ENCODE measurements around the gene GPR153. TPM values are rescaled to one million over a fixed set of nuclear protein-coding genes. Genes with fewer than 3 reads are reported as not detected.

The GPR153 gene
- total RNA-seq, 3 donors from 2014 or later (not counting 1 experiment from before 2014, with no cell fraction given), result 8.5 to 9.7 (median 8.7) TPM

- Mint-ChIP-seq H3K27me3 (ENCODE audit: low read depth in 2 of 2) (no peaks in the 10 kb centered on the region), H3K4me1 (peaks cover 0 to 11% of the 10 kb centered on the region in 2 donors), H3K27ac (no peak overlapping the region), H3K36me3 (no peaks in the 10 kb centered on the region), H3K4me3 (peak overlapping the region; percentile 76), H3K9me3 (no peaks in the 10 kb centered on the region)
- no peak overlapping the region for H3K27ac ChIP-seq (ENCODE audit: low read length)
- DNase-seq (peak in 1 of 2 donors; percentile 18), ATAC-seq (no peak)
- 14% methylated on average over 15 of the region's 15 CpGs for WGBS (ENCODE audit: insufficient coverage)
- TF ChIP-seq CTCF (IDR thresholded peaks at IDR 0.05), result no peak
- H3K9me3 ChIP-seq (ENCODE audit: control insufficient read depth, insufficient read depth, low read length), result no peaks in the 10 kb centered on the region
- intact Hi-C loops (cut with micrococcal nuclease), result no loop called here
- no peak overlapping the region for H3K4me3 ChIP-seq (ENCODE audit: low read length)
- peaks cover 21% of the 10 kb centered on the region for H3K4me1 ChIP-seq (ENCODE audit: control insufficient read depth, insufficient read depth, low read length)
- peaks cover 2% of the 10 kb centered on the region for H3K27me3 ChIP-seq (ENCODE audit: control insufficient read depth, insufficient read depth, low read length)
- no peaks in the 10 kb centered on the region for H3K36me3 ChIP-seq (ENCODE audit: control insufficient read depth, insufficient read depth, low read length)
Observed at GRCh38 chr1:6261615-6261995, 707 bp upstream of the GPR153 start.

GRCh38 chr1:6260433-6260934, 414 bp downstream of the GPR153 start:
- Mint-ChIP-seq H3K27me3 (ENCODE audit: low read depth in 2 of 2) (no peaks in the 10 kb centered on the region), H3K36me3 (no peaks in the 10 kb centered on the region), H3K9me3 (no peaks in the 10 kb centered on the region), H3K4me3 (no peak overlapping the region), H3K4me1 (peaks cover 0 to 11% of the 10 kb centered on the region in 2 donors), H3K27ac (no peak overlapping the region)
- Histone ChIP-seq H3K27ac (ENCODE audit: low read length) (no peak overlapping the region), H3K9me3 (ENCODE audit: control insufficient read depth, insufficient read depth, low read length) (no peaks in the 10 kb centered on the region), H3K4me3 (ENCODE audit: low read length) (peak overlapping the region; percentile 53), H3K36me3 (ENCODE audit: control insufficient read depth, insufficient read depth, low read length) (no peaks in the 10 kb centered on the region), H3K27me3 (ENCODE audit: control insufficient read depth, insufficient read depth, low read length) (peaks cover 2% of the 10 kb centered on the region), H3K4me1 (ENCODE audit: control insufficient read depth, insufficient read depth, low read length) (peaks cover 21% of the 10 kb centered on the region)
- TF ChIP-seq CTCF (IDR thresholded peaks at IDR 0.05), result no peak
- peak; percentile 26 to 47 for DNase-seq
- ATAC-seq, result peak; percentile 33 to 59 (median 55)
- WGBS (ENCODE audit: insufficient coverage), result under 1% methylated on average over 61 of the region's 61 CpGs
- intact Hi-C loops (cut with micrococcal nuclease), result loop anchor here (1.0 kb wide), 1 partner anchor 34 kb away; no protein-coding TSS in a partner anchor

- H3K4me1 Mint-ChIP-seq, result peaks cover 0 to 11% of the 10 kb centered on the region in 2 donors
- WGBS (ENCODE audit: insufficient coverage), result 9% methylated on average over 41 of the region's 46 CpGs
Observed at GRCh38 chr1:6259491-6260362, 1.2 kb downstream of the GPR153 start.

More at GRCh38 chr1:6259491-6260362, 1.2 kb downstream of the GPR153 start:
- TF ChIP-seq CTCF (IDR thresholded peaks at IDR 0.05), result no peak
- peak overlapping the region; percentile 53 for H3K4me3 ChIP-seq (ENCODE audit: low read length)
- H3K4me3 Mint-ChIP-seq, result peak overlapping the region; percentile 66
- intact Hi-C loops (cut with micrococcal nuclease), result loop anchor here (1.0 kb wide), 1 partner anchor 35 kb away; no protein-coding TSS in a partner anchor
- peak overlapping the region in 1 of 2 donors; percentile 54 for H3K27ac Mint-ChIP-seq
- H3K36me3 ChIP-seq (ENCODE audit: control insufficient read depth, insufficient read depth, low read length), result no peaks in the 10 kb centered on the region
- peak; percentile 77 to 81 (median 77) for ATAC-seq
- peaks cover 2% of the 10 kb centered on the region for H3K27me3 ChIP-seq (ENCODE audit: control insufficient read depth, insufficient read depth, low read length)
- H3K9me3 Mint-ChIP-seq, result no peaks in the 10 kb centered on the region
- H3K9me3 ChIP-seq (ENCODE audit: control insufficient read depth, insufficient read depth, low read length), result no peaks in the 10 kb centered on the region
- H3K27ac ChIP-seq (ENCODE audit: low read length), result no peak overlapping the region
- peak; percentile 80 to 89 for DNase-seq
- H3K27me3 Mint-ChIP-seq (ENCODE audit: low read depth in 2 of 2), result no peaks in the 10 kb centered on the region
- peaks cover 21% of the 10 kb centered on the region for H3K4me1 ChIP-seq (ENCODE audit: control insufficient read depth, insufficient read depth, low read length)
- H3K36me3 Mint-ChIP-seq, result no peaks in the 10 kb centered on the region
